NCI-H82 (cell line): Measurements from ENCODE around the gene SLC1A3.

ENCODE experiments used
- DNase-seq: peaks from one replicate; lab custom pipeline; 2025; lab: John Stamatoyannopoulos, UW

SLC1A3 gene

DNA sequence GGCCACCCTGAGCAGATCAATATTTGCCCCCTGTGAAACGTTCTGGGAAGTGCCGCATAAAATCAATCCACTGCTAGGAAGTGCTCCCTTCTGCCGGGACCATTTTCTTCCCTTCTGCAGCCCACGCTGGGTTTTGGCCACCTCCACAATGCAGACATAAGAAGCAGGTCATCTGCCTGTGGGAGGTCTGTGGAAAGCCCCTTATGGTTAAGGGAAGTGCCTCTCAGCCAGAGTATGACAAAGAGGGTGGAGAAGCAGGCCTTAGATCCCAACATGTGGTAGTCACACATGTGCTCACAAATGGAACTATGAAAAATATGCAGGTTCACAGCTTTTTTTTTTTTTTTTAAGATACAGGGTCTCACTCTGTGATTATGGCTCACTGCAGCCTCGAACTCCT is 82.8 kb downstream of the SLC1A3 start:
- DNase-seq, result peak; percentile 2

DNA sequence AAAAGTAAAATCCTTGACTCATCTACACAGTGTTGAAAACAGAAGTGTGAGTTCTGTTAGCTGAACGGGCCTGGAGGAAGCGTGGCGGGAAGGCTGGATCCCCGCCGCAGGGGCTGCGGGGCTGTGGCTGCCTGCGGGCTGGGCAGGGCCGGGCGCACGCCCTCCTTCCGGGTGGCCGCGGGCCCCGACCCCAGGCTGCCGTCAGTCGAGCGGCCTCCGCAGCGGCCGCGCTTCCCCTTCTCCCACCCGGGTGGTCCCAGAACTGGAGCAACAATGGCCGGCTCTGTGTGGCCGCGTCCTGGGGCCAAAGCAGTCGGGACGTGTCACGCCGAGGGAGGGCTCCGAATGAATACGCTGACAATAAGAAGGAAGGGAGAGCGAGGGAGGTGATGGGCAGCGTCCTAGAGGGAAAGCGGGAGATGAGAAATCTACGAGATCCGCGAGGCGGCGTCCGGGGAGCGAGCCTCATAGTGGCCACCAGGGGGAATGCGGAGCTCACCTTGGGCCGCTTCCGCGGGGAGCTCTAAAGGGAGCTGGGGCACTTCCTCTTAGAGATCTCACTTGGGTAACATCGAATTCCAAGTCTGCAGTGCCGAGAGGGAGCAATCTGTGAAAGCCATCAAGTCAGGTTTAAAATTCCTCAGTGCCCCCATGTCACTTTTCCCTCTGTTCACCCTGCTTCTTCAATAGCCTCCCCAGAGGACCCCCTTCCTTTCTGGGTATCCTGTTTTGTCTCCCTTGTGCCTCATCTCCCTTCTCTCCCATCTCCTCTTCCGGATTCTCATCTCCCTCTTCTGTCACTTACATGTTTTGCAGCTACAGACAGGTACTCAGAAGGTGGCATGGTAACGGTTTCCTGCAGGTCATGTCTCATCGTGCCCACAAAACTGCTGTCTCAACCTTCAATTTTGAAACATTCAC is 83.9 kb downstream of the SLC1A3 start:
- peak; percentile 84 for DNase-seq

DNA sequence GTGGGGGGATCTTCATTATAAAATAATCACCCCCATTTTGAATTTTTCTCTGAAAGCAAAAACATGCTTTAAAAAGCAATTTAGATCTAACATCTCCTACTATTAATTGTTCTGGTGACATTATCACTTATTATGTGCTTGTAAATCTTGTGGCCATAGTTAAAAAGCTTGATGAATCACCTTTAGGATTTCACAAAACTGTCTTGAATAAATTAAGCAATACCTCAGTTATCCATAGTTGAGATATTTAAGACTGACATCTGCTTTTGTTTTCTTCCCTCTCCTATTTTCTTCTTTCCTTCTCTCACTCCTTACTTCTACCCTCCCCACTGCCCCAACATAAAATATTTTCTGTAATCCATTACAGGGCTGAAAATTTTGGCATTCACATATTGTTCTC is 84.8 kb downstream of the SLC1A3 start:
- no peak for DNase-seq

DNA sequence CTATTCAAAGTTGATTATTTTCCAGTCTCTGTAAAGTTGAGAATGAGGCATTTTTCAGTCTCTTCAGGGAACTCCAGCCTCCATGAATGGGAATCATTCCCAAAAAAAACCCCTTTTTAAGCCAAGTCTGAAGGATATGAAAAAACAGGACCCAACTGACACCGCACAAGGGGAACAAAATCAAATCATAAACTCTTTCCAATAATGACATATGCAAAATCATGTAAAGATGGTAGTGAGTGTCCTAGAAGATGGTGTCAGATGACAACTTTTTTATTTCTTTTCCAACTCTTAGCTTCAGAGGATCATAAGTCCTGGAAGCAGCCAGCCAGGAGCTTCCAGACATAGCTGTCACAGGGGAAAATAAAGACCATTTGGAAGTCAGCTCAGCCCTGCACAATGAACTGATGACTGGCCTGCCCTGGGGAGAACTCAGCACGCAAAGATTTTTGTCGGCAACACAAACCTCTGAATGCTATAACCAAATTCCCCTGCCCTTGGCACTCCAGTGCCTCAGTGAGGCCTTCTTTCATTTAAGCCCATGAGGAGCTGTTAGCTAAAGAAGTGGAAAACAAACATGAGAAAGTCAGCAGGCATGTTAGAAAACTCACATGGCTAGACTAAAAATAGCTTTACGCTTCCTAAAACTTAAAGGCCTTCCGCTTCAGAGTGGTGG is 85.4 kb downstream of the SLC1A3 start:
- DNase-seq, result no peak

DNA sequence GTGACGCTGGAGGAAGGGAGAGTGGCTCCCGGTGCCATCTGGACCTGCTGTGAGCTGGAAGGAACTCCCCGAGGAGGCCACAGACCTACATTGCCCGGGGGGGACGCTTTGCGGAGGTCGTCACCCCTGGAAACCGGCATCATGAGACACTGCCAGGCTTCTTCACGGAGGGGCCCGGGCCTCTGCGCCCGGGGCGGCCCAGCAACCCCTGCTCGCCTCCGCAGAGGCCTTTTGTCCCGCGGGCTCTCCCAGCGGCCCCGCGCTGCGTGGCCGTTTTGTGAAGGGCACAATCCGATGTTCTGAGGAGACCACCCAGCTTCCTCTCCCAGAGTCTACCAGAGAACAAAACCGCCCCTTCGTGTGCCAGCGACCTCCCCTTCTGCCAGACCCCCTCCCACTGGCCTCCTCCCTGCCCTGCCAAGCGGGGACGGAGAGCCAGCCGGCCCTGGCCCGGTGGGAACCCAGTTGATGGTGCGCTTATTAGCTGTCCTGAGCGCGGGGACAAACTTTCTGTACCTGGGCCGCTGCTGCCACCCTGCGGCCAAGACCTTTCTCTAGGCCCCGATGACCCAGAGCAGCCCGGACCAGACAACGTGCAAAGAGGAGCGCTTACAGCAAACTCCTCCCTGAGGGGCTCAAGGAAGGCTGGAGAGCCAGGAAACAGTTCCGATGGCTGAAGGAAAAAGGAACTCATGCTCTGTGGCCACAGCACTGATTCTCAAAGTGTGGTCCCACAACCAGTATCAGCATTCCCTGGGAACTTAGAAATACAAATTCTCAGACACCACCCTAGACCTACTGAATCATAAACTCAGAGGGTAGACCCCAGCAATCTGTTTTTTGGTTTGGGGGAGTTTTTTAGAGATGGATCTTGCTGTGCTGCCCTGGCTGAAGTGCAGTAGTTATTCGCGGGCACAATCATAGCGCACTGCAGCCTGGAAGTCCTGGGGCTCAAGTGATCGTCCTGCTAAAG is 86.7 kb downstream of the SLC1A3 start:
- peak; percentile 59 for DNase-seq

DNA sequence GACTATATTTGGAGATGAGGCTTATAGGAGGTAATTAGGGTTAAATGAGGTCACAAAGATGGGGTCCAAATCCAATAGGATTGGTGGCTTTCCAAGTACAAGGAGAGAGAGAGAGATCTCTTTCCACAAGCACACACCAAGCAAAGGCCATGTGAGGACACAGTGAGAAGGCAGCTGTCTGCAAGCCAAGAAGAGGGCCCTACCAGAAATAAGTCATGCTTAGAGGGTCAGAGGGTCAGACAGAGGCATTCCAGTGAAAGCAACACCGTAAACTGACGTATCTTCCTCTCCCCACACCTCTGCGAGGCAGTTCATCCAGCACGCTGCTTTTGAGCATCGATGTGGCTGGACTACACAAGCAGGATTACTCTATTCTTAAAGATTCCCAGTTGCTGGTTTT is 87.9 kb downstream of the SLC1A3 start:
- DNase-seq, result peak; percentile 62

DNA sequence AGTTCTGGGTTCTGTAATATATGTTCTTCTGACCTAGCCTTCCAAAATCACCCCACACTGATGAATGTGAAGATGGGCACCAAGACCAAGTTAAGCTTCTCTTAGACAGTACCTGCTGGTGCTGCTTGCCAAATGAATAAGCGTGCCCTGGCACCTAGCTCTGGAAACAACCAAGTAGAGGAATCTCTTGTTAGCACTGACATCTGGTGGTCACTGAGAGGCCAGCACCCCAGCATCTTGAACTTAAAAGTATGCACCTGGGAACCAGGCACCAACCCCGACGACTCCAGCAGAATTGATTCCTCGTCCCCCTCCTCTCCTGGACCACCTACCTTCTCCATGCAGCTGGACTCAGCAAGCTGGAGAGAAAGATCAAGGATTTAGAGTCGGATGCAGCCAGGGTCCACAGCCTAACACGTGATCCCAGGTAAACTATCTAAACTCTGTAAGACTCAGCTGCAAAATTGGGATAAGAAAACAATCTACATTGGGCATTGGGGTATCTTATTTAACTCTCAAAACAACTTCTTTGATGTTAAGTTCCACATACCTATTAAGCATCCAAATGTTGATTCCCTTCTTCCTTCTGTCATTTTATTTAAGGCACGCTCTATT is 89.8 kb downstream of the SLC1A3 start:
- DNase-seq, result peak; percentile 71

DNA sequence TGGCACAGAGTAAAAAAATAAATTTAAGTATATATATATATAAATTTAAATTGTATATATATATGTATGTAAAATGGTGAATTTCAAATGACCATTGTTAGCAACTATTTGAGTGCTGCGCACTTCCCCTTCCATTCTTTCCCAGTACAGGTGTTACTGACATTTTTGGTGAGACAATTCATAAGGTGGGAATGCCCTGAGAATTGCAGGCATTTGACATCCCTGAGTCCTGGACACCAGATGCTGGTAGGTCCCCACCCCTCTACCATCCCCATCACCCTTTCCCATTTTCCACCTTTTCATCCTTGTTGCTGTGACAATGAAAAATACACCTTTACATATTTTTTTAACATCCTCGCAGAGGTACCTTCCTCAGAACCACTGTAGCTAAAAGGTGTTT is 91.6 kb downstream of the SLC1A3 start:
- DNase-seq, result no peak

DNA sequence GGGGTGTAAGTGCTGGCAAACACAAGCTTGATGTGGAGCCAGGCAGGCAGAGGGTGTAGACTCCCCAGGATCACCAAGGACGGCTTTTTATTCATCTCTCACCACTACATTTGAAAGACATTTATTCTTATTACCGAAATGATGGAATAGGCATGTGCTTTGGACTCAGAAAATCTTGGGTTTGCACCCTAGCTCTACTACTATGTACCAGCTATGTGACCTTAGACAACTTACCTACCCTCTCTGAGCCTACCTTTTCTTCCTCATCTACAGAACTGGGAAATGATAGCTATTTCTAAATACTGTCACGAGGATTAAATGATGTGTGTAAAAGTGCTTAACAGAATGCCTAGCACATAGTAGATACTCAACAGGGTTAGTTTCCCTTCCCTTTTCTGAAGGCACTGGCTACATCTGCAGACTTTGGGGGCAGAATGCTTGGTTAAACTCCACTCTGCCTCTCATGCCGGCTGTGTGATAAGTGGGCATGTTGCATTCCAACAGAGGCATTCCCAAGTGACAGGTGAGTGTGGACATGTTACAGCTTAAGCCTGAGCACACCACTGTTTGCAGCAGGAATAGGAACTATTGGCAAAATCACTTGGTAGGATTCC is 94.8 kb downstream of the SLC1A3 start:
- no peak for DNase-seq

DNA sequence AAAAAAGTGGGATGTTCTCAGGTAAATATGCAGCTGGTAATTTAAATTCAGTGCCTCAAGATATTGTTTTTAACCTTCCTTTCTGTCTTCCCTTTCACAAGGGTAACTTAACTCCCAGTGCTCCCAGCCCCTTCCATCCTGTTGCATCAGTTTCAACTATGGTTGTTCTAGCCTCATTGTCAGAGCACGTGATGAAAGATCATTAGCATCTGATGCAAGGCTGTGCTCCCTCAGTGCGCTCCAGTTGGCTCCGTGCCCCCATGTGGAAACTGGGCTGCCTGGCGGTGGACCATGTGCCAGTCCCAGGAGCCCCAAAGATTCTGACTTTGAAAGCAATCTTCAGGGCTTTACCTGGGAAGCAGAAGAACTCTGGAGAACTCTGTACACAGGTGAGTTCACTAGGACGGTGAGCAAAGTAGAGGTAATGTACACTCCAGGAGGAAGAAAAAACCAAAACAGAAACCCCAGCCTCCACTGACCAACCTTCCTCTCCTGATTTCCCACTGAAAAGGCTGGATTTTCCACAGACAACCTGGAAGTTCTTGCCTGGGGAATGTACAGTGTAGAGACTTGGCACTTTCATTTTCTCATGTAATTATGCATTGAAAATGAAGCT is 96.9 kb downstream of the SLC1A3 start:
- DNase-seq, result no peak

DNA sequence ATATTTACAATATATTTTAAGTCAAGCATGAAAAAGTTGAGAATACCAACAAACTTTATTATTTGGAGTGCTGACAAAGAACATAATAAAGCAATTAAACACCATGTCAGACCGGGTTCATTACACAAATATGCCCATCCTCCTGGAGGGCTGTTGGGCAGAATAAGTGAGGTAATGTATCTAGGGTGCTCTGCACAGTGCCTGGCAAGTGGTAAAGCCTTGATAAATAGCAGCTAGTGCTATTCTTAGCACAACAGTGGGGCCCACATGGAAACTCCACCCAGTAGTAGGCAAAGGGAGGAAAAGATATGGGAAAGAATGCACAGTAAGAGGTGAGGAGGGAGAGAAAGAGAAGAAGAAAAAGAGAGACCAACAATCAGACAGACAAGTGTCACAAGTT is 97.7 kb downstream of the SLC1A3 start:
- DNase-seq, result no peak

DNA sequence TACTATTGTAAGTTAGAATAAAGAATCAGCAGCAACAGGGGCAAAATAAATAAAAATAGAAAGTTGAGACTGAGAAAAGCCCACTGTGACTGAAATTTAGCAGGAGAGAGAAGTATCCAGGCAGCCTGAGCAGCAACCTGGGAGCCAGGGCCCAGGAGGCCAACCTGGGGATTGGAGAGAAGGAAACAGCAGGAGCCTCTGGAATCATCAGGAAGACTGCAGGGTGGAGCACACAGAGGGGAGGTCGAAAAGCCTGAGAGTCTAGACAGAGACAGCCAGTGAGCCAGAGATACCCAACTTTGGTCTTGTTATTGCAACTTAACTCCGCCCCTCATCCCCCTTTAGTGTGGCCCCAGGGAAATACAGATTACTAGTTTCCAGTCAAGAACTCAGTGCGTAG is 98.6 kb downstream of the SLC1A3 start:
- no peak for DNase-seq

DNA sequence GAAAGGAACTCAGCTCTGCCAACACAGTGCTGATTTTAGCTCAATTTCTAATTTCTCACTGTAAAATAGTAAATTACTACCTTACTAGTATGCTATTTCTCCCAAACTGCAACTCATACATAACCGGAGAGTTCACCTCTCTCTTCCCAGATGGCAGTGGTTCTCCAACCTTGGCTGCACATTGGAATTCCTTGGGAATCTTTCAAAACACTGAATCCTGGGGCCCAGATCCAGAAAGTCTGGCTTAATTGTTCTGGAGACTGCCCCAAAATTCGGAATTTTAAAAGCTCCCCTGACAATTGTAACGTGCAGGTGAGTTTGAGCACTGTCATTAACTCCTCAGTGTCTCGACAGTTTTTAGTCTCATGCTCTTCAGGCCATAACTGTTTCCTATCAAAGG is 100.3 kb downstream of the SLC1A3 start:
- DNase-seq, result no peak

DNA sequence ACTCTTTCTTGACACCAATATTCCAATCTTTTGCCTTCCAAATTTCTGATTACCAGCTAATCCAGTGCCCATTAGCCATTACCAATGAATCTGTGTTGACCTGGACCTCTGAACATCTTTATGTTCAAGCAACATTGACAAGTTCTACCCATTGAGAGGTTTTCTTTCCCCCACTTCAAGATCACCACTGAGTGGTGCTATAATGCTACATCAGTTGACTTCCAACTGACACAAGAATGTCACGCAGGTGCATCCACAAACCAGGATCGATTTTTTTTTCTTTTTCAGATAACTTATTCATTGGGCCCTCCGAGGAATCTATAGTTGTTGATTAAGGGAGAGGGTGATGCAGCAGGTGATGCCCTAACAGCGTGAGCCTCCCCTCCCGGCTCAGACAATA is 102.6 kb downstream of the SLC1A3 start:
- DNase-seq, result no peak

DNA sequence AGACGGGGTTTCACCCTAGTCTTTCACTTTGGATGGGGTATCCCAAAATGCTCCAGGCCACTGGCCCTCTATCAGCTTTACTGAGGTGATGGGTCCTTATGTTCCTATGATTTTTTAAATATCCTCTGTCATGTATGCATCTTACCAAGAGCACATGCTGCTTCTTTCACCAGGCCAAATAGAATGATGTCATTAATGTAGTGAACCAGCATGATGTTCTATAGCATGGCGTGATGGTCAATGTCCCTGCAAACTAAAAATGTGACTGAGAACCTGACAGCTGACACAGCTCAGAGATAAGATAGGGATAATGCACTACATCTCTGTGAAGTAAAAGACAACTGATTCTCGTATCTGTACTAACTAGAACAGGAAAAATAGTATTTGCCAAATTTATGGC is 103.6 kb downstream of the SLC1A3 start:
- no peak for DNase-seq

DNA sequence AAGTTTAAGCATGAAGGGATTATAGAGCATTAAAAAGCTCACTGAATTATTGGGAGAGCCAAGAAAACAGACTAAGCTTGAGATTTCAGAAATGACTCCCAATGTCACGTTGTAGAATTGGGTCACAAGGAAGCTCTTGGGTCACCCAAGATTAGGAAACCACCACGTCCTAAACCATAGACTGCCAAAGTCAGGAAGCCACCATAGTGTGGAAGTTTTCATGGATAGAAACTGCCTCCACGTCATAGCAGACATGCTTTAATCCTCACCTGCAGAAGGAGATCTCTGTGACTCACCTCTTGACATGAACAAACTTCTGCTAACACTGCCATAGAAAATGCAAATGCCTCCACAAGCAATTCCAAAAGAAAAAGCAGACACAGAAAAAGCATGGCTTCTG is 106.3 kb downstream of the SLC1A3 start:
- DNase-seq, result peak; percentile 12

DNA sequence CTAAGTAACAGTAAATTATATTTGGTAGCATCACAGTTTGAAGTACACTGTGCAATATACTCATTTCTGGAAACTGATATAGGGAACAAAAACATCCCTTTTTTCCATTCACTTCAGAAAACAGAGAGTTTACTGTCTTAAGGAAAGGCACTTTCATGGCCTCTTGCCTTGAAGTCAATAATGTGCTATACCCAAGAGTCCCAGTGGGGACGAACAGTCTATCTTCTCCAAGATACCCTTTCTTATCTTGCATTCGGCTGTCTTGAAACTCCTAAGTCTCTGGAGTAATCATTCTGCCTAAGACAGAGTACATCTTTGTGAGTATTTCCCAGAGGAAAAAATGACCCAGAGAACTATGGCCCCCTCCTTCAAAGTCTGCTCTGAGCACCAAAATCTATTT is 107.1 kb downstream of the SLC1A3 start:
- no peak for DNase-seq

DNA sequence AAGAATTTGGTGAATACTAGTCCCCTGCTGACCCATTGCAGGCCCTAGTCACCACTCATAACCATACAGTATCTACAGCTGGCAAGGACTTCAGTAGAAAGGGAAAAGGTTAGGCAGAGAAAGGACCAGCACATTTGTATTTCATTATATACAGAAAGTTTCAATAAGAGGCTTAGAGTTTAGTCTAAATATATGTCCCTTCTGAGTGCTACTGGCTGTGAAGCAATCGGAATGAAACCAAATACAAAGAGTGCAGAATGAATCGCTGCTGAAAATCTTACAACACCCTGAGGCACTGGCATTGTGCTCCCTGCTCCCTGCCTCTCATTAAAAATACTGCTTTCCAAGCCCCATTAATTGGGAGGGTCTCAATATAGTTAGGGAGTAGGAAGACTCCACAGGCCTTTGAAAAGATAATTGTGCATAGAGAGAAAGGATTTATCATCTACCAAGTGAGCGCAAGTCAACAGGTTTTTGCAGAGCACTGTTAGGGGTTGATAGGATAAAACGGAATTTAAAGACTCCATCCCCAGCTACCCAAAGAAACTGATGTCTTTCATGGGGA is 110.8 kb downstream of the SLC1A3 start:
- DNase-seq, result no peak

DNA sequence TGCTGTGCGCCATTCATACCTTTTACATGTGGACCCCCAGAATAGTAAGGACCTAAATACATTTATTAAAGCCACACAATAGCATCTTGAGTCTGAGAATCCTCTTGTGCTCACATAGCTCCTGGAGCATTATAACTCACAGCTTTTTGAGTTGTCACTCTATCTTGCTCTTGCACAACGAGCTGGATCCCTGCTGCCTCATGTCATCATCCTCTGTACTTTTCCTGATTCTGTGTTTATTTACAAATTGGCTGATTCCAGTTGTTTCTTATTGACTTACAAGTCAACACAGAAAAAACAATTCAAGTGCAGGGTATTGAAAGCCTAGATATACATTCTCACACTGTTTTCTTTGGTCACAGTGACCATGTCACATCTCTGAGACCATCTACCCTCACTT is 112.9 kb downstream of the SLC1A3 start:
- DNase-seq, result no peak

DNA sequence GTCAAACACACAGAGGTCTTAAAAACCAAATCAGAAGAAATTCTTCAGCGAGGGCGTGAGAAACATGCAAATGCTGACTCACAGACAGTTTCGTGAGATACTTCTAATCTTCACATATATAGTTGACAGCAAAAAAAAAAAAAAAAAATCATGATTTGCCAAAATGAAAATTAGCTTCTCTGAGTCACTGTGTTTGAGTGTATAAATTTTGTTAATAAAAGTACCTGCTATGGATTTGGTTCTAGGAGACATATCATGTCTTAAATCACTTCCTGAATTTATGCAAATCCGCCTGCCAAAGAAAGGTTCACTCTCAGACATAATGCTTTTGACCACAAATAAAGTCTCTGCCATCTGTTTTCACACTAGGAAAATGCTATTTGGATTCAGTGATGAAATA is 114.3 kb downstream of the SLC1A3 start:
- DNase-seq, result no peak
